HEK293T (cell line): ENCODE measurements around the gene RAN.
"Not testable (repeated sequence)": the region's sequence is repeated elsewhere in the genome, so short reads cannot be mapped to it uniquely, and the experiment has no call there.

ENCODE experiments used
- CTCF ChIA-PET: fragments of 350-600 bp; formaldehyde crosslinking; extraction: SDS; loops from one replicate; lab custom pipeline; 2021; ENCODE audit warnings: antibody characterized with exemption, inconsistent platforms; lab: Yijun Ruan, JAX
- POLR2A ChIA-PET: fragments of 350-600 bp; formaldehyde crosslinking; extraction: SDS; loops from one replicate; lab custom pipeline; 2020; ENCODE audit warnings: antibody characterized with exemption, inconsistent platforms; lab: Yijun Ruan, JAX
- DNase-seq: peaks from one replicate; pipeline ENCODE4 v3.0.0; 2012; ENCODE audit warnings: mixed read lengths; ENCODE audit errors: extremely low spot score
- ARNT ChIP-seq: fragments of 450-650 bp; IDR thresholded peaks from 2 replicates; pipeline ENCODE4 v1.6.1; 2017; ENCODE audit warnings: mild to moderate bottlenecking
- BHLHE40 ChIP-seq: fragments of 450-650 bp; IDR thresholded peaks from 2 replicates; pipeline ENCODE4 v1.6.1; 2016; ENCODE audit warnings: mild to moderate bottlenecking, moderate library complexity, borderline replicate concordance
- CTBP1 ChIP-seq: fragments of 450-650 bp; IDR thresholded peaks from 2 replicates; pipeline ENCODE4 v1.6.1; 2016; ENCODE audit warnings: borderline replicate concordance
- ELF4 ChIP-seq: fragments of 450-650 bp; IDR thresholded peaks from 2 replicates; pipeline ENCODE4 v1.6.1; 2017; ENCODE audit warnings: antibody characterized with exemption
- FOXA1 ChIP-seq: fragments of 450-650 bp; IDR thresholded peaks from 2 replicates; pipeline ENCODE4 v1.6.1; 2016; ENCODE audit warnings: mild to moderate bottlenecking
- FOXK2 ChIP-seq: fragments of 450-650 bp; IDR thresholded peaks from 2 replicates; pipeline ENCODE4 v1.6.1; 2016; ENCODE audit warnings: mild to moderate bottlenecking
- FOXM1 ChIP-seq: fragments of 450-650 bp; IDR thresholded peaks from 2 replicates; pipeline ENCODE4 v1.6.1; 2017; ENCODE audit warnings: mild to moderate bottlenecking, borderline replicate concordance
- HDGF ChIP-seq: fragments of 450-650 bp; IDR thresholded peaks from 2 replicates; pipeline ENCODE4 v1.6.1; 2017; ENCODE audit warnings: antibody characterized with exemption, borderline replicate concordance
- L3MBTL2 ChIP-seq: fragments of 450-650 bp; conservative IDR thresholded peaks from 2 replicates; pipeline ENCODE4 v1.6.1; 2016; ENCODE audit warnings: mild to moderate bottlenecking
- LEF1 ChIP-seq: fragments of 450-650 bp; IDR thresholded peaks from 2 replicates; pipeline ENCODE4 v1.6.1; 2017; ENCODE audit warnings: mild to moderate bottlenecking, borderline replicate concordance
- NFRKB ChIP-seq: fragments of 450-650 bp; IDR thresholded peaks from 2 replicates; pipeline ENCODE4 v1.6.1; 2016; ENCODE audit warnings: mild to moderate bottlenecking, moderate library complexity
- PKNOX1 ChIP-seq: fragments of 450-650 bp; IDR thresholded peaks from 2 replicates; pipeline ENCODE4 v1.6.1; 2016
- SP1 ChIP-seq: fragments of 450-650 bp; IDR thresholded peaks from 2 replicates; pipeline ENCODE4 v1.6.1; 2017
- SUZ12 ChIP-seq: fragments of 450-650 bp; IDR thresholded peaks from 2 replicates; pipeline ENCODE4 v1.6.1; 2016; ENCODE audit warnings: mild to moderate bottlenecking
- TARDBP ChIP-seq: fragments of 450-650 bp; IDR thresholded peaks from 2 replicates; pipeline ENCODE4 v1.6.1; 2016
- ZNF384 ChIP-seq: fragments of 450-650 bp; IDR thresholded peaks from 2 replicates; pipeline ENCODE4 v1.6.1; 2016

RAN gene

DNA sequence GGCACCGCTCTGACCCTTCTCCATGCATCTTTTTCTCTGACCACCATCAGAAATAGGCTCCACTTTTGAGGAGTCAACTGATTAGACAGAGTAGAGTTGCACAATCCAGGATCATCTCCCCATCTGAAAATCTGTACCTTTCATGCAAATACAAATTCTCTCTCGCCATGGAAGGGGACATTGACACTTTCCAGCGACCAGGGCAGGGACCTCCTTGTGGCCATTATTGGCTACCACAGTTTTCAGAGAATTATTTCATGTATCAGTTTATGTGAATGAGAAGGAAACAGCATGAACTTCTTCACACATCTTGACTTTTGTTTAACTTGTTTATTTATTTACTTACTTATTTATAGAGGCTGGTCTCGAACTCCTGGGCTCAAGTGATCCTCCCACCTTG is 13.8 kb upstream of the RAN start:
- ChIA-PET CTCF (no interaction called here), POLR2A (no interaction called here)
- no peak for DNase-seq
- TF ChIP-seq ARNT: no peak
- no peak for TF ChIP-seq PKNOX1
- TF ChIP-seq TARDBP: no peak
- TF ChIP-seq ZNF384: no peak
- no peak for TF ChIP-seq L3MBTL2
- no peak for TF ChIP-seq FOXM1
- TF ChIP-seq CTBP1: no peak
- TF ChIP-seq HDGF: no peak
- TF ChIP-seq BHLHE40: no peak
- no peak for TF ChIP-seq FOXK2
- TF ChIP-seq SUZ12: no peak
- TF ChIP-seq LEF1: no peak
- no peak for TF ChIP-seq FOXA1
- TF ChIP-seq ELF4: no peak
- no peak for TF ChIP-seq NFRKB
- no peak for TF ChIP-seq SP1

GRCh38 chr12:130859161-130859560 is 12.7 kb upstream of the RAN start:
- no peak for DNase-seq
- no peak for TF ChIP-seq PKNOX1
- POLR2A ChIA-PET: no interaction called here
- CTCF ChIA-PET: interaction anchor here (0.7 kb wide), 1 partner anchor 577 kb away, joined by 4 read pairs; no protein-coding TSS in a partner anchor

DNA sequence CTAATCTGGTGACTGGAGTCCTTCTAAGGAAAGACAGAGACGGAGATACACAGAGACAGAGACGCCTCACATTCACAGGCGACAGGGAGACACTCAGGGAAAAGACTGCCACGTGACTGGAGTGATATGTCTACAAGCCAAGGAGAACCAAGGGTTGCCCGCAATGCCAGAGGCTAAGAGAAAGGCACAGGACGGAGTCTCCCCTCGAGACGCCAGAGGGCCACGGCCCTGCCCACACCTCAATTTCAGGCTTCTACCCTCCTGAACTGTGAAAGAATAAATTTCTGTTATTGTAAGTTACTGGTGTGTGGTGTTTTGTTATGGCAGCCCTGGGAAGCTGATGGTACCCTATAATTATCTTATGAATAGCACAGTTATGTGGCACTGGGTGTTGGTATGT is 11.6 kb upstream of the RAN start:
- TF ChIP-seq LEF1: no peak
- no peak for TF ChIP-seq ELF4
- no peak for TF ChIP-seq FOXA1
- no peak for TF ChIP-seq SUZ12
- no peak for TF ChIP-seq HDGF
- no peak for TF ChIP-seq ARNT
- TF ChIP-seq TARDBP: no peak
- TF ChIP-seq NFRKB: no peak
- TF ChIP-seq L3MBTL2: no peak
- no peak for TF ChIP-seq FOXK2
- TF ChIP-seq SP1: no peak
- TF ChIP-seq ZNF384: no peak
- TF ChIP-seq CTBP1: no peak
- TF ChIP-seq BHLHE40: no peak
- TF ChIP-seq FOXM1: no peak
- no peak for TF ChIP-seq PKNOX1
- CTCF ChIA-PET: no interaction called here
- DNase-seq: no peak
- POLR2A ChIA-PET: no interaction called here

GRCh38 chr12:130862161-130862560 is 9.7 kb upstream of the RAN start:
- no peak for DNase-seq
- POLR2A ChIA-PET: no interaction called here
- CTCF ChIA-PET: no interaction called here
- TF ChIP-seq PKNOX1 (no peak), L3MBTL2 (no peak), FOXM1 (no peak), FOXA1 (no peak), SUZ12 (no peak)

- POLR2A ChIA-PET, DNase-seq, CTCF ChIA-PET: not testable (repeated sequence)
Measured at GRCh38 chr12:130862771-130863170, 9.1 kb upstream of the RAN start.

GRCh38 chr12:130863298-130863697 is 8.6 kb upstream of the RAN start:
- TF ChIP-seq SUZ12 (no peak), PKNOX1 (no peak), SP1 (no peak), FOXM1 (no peak)

DNA sequence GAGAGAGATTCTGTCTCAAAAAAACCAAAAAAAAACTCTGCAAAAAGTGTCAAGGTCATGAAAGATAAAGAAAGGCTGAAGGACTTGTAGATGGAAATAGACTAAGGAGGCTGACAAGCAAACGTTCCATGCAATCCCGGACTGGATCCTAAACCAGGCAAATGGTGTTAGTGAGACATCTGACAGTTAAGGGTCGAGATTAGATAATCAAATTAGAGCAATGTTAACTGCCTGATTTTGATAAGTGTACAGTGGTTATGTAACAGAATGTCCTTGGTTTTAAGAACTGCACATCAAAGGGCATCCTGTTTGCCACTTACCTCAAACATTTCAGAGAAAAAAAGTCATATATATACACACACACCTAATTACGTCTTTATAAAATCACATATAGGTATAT is 3.5 kb upstream of the RAN start:
- POLR2A ChIA-PET: no interaction called here

More at GRCh38 chr12:130863298-130863697, 8.6 kb upstream of the RAN start:
- ChIA-PET POLR2A (no interaction called here), CTCF (no interaction called here)
- no peak for DNase-seq

More for the DNA sequence above, 3.5 kb upstream of the RAN start:
- CTCF ChIA-PET: no interaction called here
- no peak for TF ChIP-seq NFRKB
- TF ChIP-seq ELF4: no peak
- TF ChIP-seq LEF1: no peak
- no peak for TF ChIP-seq SUZ12
- no peak for TF ChIP-seq L3MBTL2
- TF ChIP-seq PKNOX1: no peak
- no peak for TF ChIP-seq TARDBP
- no peak for TF ChIP-seq SP1
- no peak for TF ChIP-seq FOXA1
- no peak for TF ChIP-seq ZNF384
- TF ChIP-seq CTBP1: no peak
- no peak for TF ChIP-seq FOXK2
- no peak for TF ChIP-seq FOXM1
- no peak for TF ChIP-seq HDGF
- no peak for TF ChIP-seq ARNT
- no peak for DNase-seq
